GM20431 (cell line): ENCODE data around the gene MOG.

ENCODE experiments used
- in situ Hi-C: fragments of 300-500 bp; cut with MseI, MboI; formaldehyde crosslinking; loops from one replicate; pipeline ENCODE4 v1.15.0; 2020; ENCODE audit warnings: low sequenced_read_pairs; ENCODE audit not compliant: unreplicated experiment

The MOG gene

DNA sequence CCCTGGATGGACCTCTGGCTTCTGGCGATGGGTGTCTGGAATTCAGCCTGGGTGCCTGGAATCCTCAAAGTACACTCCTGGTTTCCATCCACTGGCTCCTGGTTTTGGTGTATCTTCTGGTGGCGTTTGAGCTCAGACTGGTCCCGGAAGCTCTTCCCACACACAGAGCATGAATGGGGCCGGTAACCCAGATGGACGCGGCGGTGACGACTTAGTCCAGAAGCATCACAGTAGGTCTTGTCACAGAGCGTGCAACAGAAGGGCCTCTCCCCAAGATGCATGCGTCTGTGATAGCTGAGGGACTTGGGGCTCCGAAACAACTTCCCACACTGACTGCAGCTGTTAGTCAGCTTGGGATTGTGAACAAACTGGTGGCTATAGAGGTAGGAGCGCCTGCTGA, 16.3 kb downstream of the MOG start:
- in situ Hi-C loops: no loop called here

DNA sequence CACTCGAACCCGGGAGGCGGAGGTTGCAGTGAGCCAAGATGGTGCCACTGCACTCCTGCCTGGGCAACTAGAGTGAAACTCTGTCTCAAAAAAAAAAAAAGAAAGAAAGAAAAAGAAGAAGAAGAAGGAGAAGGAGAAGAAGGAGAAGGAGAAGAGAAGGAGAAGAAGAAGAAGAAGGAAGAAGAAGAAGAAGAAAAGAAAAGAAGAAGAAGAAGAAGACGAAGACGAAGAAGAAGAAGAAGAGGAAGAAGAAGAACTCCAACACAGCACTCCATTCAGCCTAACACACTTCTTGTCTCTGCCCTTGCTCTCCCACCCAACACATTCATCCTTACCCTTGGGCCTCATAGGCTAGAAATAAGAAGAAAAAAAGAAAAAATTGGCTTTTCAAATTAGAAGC, 17.1 kb downstream of the MOG start:
- in situ Hi-C loops: no loop called here

DNA sequence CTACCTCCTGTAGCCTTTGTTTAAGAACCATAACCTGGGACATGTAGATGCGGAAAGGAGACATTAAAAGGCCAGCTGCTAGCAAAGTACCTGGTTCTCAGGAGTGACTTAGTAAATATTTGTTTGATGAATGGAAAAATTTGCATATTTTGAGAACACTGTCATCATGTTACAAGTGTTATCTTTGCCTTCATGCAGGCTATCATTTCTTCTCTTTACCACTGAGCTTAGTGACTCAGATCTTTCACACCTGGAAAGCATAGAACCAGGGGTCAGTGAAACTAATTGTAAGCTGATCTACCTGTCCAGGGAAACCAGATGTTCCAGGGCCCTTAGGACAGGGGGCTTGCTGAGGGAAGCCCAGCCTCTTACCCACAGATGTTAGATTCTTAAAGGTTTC, 18.7 kb downstream of the MOG start:
- in situ Hi-C loops: no loop called here

DNA sequence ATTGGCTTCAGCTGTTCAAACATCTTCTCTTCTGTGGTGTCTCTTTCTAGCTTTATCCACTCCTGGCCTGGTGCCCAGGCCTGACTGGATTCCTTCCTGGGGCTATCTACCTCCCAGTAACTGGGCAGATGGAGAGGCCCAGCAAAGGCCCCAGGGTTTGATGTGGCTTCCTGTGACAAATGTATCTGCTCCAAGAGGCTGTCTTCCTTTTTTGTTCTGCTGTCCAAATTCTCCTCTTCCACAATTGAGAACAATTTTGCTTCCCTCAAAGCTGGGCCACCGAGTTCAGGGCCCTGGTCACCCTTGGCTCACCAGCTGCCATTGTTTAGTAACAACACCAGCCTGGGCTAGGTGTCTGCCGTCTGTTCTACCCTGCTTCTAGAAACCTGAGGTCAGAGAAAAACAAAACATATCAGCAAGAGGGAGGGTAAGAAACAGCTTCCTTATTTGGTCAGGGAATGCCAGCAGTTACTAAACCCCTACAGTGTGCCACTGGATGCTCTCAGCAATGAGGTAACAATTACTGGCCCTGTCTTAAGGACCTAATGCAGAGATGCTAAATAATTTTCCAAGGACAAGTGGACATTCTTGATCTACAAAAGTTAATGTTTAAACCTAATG, 20.2 kb downstream of the MOG start:
- in situ Hi-C loops: no loop called here

DNA sequence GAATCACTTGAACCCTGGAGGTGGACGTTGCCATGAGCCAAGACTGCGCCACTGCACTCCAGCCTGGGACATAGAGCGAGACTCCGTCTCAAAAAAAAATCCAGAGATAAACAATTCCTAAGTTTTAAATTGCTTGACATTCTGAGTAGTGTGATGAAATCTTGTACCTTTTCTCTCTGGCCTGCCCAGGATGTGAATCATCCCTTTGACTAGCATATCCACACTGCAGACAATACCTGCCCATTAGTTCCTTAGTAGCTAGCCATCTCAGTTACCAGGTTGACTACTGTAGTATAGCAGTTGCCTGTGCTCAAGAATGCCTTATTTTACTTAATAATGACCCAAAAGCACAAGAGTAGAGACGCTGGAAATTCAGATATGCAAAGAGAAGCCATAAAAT, 21.2 kb downstream of the MOG start:
- in situ Hi-C loops: no loop called here

DNA sequence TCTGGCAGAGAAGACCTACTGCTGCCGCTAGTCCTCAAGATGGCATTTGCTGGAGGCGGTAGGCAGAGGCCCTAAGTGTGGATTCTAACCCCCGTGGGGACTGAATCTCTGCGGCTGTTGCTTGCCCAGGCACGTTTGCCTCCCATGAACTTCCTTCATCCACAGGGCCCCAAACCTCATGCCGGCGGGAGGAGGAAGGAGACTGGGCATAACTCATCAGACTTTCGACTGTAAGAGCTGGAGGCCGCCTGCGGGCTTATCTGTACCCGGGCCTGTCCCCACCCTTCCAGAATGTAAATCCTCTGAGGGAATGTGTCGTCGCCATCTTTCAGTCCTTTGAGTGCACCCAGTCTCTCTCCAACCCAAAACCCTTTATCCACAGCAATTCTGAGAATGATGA, 23.1 kb downstream of the MOG start:
- in situ Hi-C loops: no loop called here

DNA sequence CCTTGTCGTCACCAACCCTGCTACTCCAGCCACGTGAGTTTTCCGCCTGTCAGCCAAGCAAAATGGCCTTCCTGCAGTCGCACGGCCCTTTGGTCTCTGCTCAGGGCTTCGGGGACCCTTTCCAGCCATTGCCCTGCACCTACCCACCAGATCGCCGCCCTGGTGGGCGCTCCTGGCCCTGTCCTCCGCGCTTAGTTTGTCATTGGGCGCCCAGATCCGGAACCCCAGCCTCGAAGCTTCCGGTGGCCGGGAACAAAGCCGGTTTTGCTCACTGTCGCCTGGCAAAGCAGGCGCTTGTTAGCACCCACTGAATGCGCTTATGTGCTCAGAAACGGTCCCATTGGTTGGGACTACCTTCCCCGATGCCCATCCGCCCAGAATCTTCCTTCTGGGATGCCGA, 23.5 kb downstream of the MOG start:
- in situ Hi-C loops: no loop called here

DNA sequence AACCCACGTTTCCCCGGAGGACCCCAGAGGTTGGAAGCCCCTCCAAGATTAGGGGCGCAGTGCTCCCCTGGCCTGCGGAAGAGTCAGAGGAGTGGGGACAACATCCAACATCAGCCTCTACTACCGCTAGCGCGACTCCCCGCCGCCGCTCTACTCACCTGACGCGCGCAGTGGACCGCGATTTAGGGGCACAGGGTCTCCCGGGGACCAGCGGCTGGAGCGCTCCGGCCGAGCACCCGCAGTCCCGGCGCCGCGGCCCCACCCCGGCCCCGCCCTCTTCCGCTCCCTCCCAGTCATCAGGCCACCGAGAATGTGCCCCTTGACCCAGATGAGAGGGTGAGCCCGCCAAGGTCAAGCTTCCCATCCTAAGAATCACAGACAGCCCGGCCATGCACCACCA, 24.0 kb downstream of the MOG start, which contains the start of gene ZFP57:
TSS of gene ZFP57 (minus strand) at position 249 of the 400 bp plus-strand sequence. CDS start 4,149 bp downstream, outside the sequence.
- in situ Hi-C loops: no loop called here

DNA sequence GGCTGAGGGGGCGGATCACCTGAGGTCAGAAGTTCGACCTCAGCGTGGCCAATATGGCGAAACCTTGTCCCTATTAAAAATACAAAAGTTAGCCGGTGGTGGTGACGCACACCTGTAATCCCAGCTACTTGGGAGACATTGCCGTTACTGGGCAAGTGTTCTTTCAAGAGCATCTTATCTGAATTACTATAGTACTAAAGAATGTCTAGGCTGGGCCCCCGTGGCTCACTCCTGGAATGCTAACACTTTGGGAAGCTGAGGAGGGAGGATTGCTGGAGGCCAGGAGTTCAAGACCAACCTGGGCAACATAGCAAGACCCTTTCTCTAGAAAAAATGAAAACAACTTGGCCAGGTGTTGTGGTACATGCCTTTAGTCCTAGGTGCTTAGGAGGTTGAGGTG, 24.9 kb downstream of the MOG start:
- in situ Hi-C loops: no loop called here

DNA sequence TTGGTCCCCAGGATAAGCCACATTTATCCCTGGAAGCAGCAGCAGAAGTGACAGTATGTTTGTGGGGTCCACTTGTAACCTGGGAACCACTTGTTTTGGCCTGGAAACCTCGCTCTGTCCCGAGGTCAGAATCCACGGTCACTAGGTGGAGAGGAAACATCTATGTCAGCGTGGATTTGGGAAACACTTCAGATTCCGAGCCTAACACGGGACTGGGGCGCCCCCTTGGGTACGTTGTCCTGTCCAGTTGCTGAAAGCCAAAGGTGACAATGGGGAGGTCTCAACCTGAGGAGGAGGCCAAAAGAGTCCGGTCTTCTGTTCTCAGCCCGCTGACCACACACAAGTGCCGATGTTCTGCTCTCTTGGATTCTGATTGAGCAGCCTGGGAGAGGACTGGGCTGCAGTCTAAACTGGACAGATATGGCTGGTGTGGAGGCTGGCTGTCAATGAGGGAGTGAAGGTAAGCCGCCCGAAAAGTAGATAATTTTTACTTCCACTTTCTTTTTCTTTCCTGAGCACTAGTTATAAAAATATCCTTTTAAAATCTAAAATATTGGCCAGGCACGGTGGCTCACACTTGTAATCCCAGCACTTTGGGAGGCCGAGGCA, 28.9 kb downstream of the MOG start:
- in situ Hi-C loops: no loop called here

DNA sequence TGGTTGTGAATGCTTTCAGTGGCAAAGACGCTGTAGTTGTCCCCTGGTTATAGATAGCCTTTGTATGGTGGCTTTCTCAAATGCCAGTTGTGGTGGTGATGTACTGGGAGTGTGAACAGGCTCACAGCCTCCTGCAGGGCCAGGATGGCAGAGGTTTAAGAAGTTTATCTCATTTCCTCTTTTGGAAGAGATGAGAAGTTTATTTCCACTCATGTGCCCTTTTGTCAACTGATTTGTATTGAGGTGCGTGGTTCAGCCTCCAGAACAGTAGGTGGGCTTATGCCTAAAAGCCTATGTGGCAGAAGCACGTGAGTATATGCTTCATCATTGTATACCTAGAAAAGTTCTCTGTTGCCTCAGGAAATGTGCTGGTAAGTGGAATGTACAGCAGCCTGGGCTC, 37.7 kb downstream of the MOG start:
- in situ Hi-C loops: no loop called here

DNA sequence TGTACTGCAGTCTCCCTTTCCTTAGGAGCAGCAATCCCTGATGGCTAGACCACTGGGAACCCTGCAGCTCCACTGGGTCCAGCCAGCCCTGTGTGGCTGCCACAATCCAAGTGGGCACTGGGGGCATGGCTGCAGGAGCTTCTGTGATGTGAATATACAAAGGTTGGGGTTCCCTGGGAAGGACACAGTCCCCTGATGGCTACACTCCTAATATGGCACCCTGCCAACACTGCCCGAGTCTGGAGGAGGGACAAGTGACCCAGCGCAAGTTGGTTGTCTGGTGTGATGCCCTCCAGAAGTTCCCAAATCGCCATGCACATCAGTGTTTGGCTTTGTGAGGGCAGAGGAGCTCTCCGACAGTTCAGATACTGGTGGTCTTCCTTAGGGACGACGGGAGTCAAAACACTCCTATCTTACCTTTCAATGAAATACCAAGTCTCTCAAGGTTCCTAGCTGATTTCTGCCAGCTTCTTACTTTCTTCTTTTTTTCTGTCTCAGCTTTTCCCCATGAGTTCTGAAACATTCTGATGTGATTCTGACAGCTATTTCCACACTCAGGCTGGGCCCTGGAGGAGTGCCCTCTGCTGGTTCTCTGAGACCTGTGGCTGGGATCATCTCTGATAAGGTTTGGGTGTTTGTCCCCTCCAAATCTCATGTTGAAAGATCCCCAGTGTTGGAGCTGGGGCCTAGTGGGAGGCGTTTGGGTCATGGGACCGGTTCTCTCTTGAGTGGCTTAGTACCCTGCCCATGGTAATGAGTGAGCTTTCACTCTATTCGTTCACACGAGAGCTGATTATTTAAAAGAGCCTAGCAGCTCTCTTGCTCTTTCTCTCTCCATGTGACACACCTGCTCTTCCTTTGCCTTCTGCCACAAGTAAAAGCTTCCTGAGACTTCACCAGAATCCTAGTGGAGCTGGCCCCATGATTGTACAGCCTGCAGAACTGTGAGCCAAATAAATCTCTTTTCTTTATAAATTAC, 39.5 kb downstream of the MOG start:
- in situ Hi-C loops: no loop called here

DNA sequence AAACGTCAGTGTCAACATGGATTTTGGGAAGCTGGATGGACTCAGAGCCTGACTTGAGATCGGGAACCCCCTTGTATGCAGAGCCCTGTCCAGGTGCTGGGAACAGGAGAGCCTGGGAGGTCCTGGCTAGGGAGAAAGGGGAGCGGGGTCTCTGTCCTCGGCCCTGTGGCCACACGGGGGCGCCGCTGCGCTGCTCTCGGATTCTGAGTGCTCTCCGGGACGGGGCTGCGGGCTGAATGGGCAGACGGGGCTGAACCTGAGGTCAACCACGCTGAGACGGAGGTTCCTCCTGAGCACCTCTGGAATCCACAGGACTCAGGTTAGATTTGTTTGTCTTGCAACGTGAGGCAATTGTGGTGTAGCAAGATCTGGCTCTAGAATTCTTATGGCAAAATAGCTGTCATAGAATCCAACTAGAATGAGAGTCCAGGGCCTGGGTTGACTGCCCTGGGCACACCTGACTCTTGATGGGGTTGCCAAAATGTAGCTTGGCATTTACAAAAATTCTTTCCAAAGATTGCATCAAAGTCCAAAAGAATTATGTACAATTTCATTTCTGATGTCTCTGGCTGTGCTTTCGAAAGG, 45.7 kb downstream of the MOG start:
- in situ Hi-C loops: no loop called here

DNA sequence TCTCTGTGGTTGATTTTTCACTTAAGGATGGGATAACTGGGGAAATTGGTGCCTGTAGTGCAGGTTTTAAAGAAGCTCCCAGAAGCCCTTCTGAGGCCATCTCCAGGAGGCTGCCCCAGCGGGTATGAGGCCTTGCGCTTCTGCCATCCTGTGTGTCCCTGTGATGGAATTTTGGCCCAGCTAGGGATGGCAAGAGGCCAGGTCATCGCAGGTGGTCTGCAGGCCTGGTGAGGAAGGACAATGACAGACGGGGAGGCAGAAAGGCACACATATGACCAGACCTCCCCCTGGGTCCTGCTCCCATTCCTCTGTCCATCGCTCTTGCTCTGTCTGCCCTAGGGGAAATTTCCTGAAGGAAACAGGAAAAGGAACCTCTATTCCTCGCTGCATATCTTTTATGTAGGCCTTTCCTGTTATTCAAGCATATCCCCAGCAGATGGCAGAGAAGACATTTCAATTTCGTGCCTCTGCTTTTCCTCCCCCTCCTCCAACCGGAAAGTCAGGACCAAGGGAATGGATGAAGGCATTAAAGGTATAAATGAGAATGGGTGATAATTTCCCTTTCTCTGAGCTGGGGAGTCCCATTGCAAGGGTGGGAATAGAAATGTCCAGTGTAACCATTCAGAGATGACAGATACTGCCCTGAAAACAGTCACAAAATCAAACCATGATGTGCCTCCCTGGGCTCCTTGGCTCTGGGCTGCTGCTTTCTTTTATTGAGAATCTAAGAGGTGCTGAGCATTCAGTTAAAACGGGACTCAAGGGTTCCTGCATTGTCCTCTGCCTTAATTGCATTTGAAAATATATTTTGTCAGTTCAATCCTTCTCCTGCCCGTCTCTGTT, 48.7 kb downstream of the MOG start:
- in situ Hi-C loops: no loop called here

DNA sequence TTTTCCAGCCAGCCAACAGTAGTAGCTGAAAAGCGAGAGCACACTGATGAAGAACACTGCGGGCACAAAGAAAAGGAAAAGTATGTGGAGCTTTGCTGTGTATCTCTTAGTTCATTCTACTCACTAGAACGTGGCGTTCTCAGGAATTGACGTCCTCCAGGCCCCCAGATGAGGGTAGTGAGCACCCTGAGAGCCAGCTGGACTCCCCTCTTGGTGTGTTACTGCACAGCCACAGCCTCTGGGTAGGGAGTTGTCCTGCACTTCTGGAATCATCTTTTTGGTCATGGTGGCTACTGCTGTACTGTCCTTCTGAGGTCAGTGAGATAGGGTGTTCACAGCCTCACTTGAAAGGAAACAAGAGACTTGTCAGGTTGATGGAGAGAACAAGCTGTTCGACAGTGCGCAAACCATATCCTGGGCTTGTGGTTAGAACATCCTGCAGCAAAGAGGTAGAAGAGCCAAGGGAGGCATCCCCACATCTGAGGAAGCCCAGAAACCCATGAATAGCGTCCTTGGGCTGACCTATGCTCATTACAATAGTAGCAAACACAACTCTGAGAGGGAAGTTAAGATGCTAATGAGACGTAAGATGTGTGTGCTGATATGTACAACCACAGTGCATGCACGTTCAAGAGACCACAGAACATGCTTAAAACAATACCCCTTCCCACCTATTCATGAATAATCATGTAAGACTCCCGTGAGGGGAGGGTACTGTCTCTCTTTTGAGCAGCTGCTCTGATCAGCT, 51.7 kb downstream of the MOG start:
- in situ Hi-C loops: no loop called here

DNA sequence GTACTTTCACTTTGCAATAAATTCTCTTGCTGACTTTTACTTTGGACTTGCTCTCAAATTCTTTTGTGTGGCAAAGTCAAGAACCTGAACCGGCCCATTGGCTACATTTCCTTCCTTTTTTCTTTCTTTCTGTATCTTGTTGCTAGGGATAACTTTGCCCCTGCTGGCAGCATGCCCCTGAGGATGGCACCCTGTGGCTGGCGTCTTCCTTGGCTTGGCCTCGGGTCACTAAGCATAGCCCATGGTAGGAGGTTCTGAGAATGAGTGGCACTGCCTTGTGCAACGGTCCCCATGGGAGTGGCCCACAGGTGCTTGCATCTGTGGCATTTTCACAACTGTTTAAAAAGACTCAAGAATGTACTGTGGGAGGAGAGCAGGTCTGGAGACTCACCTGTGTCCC, 52.3 kb downstream of the MOG start:
- in situ Hi-C loops: no loop called here

DNA sequence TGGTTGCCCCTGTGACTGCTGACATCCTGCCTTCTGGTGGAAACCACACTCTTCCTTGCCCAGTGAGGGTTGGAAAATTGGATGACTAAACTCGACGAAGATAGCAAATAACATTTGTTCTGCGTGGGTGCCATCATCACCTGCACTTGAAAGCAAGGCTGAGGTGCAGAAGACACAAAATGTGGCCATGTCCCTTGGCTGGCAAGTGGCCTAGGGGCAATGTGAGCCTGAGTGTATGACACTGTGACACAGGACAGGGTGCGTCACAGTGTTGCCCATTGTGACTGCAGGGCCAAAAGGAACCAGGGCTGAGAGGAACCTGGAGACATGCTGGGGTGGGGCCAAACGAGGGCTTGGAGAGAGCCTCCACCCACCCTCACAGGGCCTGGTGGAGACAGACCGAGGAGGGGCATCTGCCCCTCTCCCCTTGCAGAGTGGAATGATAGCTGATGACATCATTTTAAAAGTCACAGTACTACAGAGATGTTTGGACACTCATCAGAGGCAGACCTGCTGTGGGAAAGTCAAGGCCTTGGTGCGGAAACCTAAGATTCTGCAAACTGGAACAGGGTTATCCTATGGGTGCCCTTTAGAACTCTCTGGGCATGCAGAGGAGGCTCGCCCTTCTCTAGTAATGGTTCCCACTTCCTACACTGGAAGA, 53.5 kb downstream of the MOG start:
- in situ Hi-C loops: no loop called here

DNA sequence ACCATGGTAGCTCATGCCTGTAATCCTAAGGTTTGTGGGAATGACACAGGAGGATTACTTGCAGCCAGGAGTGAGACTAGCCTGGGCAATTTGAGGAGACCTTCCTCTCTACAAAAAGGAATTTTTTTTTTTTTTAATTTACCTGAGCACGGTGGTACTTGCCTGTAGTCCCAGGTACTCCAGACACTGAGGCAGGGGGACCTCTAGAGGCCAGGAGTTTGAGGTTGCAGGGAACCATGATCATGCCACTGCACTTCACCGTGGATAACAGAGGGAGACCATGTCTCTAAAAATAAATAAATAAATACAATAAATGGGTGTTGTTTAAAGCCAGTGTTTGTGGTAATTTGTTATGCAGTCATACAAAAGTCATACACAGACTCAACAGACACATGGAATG, 64.0 kb downstream of the MOG start:
- in situ Hi-C loops: no loop called here
